Raji (cell line): Measurements from ENCODE around the gene CHN2.

Source experiments
- POLR2A ChIP-seq: IDR thresholded peaks from 2 replicates; pipeline ENCODE4 v1.6.1; 2011; ENCODE audit warnings: low read depth, low read length, control low read depth; ENCODE audit not compliant: insufficient read depth

Gene CHN2

DNA sequence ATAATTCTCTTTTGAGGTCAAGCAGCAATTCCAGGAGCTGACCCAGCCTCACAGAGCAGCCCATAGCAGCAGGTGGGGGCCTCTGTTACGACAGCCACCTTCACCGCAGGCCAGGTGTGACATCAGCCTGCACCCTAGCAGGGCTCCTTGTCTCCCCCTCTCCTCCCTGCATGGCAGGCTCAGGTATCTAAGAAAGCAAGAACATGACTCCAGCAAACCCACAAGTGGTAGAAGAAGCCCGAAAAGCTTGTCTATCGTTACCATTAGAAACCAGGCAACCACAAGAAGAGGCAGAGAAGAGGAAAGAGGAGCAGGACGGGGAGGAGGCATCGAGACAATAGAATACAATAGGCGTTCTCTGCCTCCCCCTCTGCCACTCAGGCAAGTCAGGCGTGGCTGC lies 265.0 kb downstream of the CHN2 start:
- TF ChIP-seq POLR2A, result no peak

DNA sequence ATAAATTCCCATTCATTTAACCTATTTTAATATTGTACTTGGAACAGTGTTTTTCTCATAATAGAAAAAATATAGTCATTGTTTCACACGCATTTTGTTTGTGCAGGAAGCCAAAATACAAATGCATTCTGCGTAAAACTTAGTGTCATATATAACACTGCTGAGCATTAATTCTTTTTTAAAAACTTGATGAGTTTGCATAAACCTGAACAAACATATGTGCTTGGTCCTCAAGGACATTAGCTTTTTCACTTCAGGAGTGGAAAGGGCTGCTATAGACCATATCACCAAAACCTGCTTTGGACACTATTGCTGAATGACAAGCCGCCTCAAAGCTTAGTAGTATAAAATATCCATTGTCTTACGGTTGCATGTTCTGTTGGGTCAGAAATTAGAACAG lies 267.4 kb downstream of the CHN2 start:
- TF ChIP-seq POLR2A, result no peak

DNA sequence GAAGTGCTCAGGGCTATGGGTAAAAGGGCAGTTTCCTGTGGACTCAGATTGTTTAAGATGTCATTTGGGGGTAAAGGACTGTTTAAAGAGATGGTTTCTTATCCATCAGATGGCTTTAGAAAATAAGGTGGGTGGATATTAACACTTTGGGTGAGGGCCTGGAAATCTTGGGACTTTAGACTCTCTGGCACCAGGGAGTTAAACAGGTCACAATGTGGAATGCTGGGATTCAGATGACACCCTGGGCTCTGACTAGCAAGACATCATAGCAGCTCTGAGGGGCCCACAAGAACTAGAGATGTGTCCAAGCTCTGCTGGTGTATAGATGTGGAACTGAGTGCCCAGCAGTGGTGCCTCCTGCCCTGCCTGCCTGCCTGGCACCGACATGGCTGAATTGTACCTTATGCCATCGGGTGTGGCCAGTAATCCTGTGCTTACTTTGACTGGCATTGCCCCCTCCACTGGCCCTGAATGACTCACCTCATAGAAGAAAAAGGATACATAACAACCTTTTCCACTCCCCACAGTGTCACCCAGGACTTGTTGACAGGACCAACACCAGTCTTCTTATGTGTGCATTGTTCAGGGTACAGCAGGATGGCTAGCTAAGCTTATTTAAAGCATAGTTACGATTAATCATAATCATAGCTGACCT lies 269.1 kb downstream of the CHN2 start:
- TF ChIP-seq POLR2A, result no peak

DNA sequence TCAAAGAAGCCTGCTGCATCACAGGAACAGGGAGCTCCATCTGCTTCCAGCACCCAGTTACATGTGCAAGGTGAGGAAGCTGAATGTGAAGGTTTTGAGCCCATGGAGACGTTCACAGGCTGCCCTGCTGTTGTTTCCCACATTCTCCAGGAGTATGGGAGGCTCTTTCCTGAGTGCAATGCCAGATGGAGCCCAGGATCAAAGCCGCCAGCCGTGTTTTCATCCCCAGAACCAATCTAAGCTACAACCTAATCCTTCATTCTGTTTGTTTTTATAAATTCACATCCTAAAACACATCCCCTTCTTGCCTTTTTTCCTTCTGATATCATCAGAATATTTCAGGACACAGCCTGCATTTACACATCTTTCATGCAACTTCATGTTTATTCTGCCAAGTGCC lies 270.2 kb downstream of the CHN2 start:
- TF ChIP-seq POLR2A, result no peak

DNA sequence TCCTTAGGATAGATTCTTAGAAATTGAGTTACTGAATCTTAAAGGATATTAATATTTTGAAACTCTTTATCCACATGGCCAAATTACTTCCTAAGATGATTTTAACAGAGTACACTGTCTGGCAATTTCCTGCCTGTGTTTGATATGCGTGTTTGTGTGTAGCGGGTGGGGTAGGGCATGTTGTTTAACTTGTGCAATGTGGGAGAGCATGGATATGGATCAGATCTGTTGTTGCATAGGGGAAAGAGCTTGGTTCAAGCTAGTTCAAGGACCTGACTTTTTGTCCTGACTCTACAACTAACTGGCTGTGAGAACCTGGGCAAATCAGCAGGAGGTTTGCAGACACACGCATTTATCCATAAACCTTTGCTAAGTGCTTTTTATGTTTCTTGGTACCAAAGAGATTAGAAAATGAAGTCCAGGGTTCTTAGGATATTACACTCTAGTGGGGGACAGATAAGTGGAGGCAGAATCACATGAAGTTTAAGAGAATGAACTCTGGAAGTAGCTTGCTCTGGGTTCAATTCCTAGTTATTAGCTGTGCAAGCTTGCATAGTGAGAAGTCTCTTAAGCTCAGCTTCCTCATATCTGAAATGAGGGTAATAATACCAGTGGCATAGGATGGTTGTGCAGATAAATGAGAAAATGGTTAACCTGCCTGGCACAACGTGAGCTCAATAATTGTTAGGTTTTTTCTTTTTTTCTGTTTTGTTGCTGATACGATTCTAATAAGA lies 272.8 kb downstream of the CHN2 start:
- TF ChIP-seq POLR2A, result no peak

DNA sequence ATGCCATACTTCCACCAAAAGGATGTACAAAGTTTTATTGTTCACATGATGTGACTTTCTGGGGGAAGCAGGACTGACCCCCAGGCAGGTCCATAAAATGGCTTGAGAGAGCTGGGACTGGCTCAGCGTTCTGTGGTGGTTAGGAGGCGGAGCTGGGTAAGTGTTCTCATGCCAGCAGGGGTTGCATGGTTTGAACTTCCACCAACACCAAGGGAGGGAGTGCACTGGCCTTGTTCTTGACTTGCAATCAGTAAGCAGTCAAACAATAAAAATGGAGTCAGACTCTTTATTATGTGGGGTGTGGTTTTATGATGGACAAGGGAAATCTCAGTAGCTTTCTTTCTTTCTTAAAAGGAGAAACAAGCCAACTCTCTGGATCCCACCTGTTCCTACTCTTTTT lies 273.6 kb downstream of the CHN2 start:
- no peak for TF ChIP-seq POLR2A

DNA sequence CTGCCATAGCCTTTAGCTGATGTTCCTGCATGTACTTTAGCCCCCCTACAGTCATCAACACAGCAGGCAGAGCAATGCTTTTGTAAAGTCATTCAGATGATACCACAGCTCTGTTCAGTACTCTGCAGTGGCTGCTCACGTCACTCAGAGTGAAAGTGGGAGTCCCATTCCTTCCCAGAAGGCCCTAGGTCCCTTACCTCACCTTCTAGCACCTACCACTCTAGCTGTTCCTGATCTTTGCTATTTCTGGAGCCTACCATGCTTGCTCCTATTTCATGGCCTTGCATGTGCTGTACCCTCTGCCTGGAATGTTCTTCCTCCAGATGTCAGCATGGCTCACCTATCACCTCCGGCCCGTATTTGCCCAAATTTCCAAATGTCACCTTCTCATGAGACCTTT lies 274.7 kb downstream of the CHN2 start:
- no peak for TF ChIP-seq POLR2A

DNA sequence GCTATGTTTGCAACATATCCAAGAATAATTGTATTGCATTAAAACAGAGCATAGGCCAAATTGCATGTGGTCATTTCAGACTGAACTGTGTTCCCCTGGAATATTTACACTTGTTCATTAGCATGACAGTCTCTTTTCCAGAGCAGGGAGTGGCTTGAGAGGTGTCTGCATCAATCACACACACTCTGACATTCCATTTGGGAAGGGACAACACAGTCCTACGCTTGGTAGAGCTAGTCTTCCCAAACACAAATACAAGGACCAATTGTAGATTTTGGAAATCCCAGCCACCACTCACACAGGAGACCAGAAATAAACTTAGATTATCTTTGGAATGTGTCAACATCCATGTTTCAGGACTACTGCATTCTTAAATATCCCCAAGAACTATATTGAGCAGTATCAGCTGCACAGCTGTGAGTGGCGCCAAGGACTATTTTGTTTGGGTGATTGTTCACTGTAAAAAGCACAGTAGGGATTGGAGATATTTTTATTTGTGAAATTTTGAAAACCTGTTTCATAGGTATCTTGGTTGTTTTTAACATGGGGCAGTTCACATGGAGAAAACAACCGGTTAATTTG lies 275.5 kb downstream of the CHN2 start:
- TF ChIP-seq POLR2A, result no peak

DNA sequence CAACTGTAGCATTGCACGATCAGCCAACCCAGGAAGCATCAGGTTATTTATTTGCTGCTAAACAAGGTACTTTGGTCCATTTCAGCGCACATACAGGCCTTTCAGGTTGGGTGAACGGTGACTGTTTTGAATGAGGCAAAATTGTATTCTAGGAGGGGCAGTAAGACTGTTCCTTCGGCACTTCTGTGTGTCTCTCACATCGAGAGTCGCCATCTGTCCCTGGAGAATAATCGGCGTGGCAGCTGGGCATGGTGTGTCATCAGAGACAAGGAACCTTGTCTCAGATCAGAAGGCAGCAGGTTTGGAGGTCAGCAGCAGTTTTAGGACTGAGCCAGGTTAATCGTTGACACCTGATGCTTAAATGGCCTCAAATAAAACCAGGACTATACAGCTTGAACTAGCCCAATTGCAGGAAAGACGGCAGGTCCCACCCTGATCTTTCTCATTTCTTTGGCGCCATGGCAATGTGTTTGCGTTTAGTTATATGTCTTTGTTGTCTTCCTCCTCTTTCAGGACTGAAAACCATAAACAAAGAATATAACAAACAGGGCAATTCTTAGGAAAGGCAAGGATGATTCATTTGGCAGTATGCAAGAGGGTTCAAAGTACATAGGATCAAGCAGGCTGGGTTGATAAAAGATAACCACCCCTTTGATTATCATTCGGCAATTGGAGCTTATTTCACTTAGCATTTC lies 277.0 kb downstream of the CHN2 start:
- no peak for TF ChIP-seq POLR2A

DNA sequence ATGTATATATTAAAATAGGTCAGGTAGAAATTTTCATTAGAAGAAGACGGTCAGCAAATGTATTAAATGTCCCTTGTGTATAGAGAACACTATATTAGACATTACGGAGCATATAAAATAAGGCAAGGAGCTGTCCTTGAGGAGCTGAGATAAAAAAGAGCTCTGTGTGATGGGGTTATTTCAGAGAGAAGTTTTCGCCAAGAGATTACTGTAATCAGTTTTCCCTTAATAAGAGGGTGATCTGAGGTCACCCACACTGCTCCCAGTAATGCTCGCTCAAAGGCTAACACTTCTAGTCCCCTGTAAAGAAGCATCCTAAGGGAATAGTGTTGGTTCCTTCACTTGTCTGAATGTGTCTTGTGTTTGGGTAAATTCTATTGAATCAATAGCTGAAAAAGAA lies 282.3 kb downstream of the CHN2 start:
- TF ChIP-seq POLR2A, result no peak

DNA sequence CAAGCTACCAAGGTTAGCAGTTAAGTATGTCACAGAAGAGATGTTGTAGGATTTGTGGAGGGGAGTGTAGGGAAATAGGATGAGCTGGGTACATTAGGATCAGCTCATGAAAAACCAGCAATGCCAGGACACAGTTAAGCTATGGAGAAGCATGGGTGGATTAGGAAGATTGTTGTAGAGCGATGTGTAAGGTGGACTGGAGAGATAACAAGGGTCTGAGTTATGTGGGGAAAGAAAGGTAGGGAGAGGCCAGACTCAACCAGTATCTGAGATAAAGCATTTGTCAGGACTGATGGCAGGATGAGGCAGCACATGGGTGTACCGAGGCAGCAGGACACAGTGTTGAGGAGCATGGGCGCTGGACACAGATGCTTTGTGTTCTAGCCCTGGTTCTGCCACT lies 283.7 kb downstream of the CHN2 start:
- no peak for TF ChIP-seq POLR2A

DNA sequence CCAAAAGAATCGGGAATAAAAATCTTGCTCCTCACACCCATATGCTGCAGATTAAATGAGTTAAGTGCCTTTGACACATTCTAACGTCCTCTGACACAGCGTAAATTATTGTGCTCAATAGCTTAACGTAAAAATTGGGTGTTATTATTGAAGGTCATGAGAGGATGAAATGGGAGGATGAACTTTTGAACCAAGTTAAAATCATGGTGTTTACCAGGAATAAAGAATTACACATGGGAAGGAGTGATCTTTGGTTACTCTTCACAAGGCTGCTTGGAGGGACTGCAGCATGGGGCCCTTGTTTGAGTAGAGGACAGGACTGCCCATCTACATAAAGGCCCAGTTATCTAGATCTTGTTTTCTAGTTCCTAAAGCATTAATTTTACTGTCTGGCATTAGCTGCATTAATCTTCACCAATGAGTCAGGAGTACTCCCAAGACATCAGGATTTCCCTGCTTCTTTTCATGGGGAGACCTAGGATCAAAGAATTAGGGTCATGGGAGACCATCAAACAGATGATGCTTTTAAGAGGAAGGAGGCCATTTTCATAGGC lies 284.2 kb downstream of the CHN2 start:
- no peak for TF ChIP-seq POLR2A

DNA sequence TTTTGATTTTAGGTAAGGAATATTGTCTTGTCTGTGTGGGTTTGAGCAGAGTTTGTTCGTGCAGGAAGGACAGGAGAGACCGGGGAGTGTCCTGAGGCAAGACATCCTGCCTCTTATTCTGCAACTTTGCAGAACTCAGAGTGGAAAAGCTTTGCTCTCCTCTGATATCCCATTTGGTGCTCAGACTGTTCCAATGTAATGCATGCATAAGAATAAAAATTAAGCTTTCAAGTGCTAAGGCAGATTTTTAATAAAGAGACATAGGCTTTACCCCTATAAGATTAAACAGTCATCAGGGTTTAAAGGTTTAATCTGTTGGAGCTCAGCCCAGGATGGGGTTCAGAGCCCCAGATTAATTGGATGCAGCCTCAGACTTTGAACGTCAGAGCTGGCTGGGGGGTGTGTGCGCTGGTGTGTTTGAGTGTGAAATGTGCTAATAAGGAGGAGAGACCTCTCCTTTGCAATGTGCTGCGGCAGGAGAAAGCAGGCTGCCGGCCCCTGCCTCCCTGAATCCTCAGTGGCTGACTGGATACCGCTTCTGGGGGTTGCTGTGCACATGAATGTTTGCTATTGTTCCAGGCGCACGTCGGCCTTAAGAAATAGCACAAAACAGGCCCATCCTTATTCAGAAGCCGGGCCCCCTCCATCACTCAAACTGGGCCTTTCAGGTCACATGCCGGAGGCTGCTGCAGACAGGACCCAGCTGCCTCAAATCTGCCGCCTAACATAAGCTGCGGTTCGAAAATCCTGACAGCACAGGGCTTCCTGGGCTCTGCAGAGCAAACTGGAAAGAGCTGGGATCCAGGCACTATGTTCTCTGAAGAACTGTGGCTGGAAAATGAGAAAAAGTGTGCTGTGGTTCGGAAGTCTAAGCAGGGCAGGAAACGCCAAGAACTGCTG lies 285.0 kb downstream of the CHN2 start:
- no peak for TF ChIP-seq POLR2A

DNA sequence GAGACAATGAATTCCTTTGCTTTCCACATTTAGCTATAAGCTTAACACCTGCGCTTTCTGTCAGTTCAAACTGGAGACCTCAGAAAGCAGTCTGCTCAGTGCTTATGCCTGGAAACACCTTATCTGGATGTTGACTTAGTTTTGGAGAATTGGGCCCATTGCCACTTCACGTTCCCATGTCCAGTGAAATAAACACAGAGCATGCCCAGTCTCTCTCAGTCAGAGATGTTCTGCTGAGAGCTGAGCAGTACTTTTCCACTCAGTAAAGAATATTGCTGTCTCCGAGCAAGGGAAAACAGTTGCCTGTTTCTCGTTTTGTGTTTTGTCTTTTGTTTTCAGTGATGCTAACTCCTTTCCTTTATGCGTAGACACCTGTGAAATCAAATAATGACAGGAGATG lies 285.9 kb downstream of the CHN2 start:
- no peak for TF ChIP-seq POLR2A
